ENCODE results near the gene ASAP2.

DNA sequence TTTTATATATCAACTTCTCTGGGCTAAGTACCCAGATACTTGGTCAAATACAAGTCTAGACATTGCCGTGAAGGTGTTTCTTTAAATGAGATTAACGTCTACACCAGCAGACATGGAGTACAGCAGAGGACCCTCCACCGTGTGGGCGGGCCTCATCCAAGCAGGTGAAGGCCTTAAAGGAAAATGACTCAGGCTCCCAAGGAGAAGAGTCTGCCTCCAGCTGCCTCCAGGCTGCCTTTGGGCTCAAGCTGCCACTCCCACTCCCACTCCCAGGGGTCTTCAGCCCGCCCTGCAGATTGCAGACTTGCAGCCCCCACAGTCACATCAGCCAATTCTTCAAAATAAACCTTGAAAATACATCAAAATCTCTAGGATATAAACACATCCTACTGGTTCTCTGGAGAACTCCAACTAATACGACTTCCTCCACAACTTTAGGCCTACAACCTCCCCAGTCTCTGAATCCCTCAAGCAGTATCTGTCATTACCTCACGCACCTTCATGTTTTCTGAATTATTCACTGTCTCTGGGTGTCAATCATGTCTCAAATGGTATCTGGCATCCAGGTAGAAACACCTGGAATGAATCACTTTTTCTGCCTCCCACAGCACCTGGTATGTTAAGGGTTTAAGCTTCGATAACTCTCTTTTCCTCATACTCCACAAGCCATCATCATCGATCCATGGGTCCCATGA lies 209.8 kb downstream of the ASAP2 start:
- TF ChIP-seq, protein P1, sequence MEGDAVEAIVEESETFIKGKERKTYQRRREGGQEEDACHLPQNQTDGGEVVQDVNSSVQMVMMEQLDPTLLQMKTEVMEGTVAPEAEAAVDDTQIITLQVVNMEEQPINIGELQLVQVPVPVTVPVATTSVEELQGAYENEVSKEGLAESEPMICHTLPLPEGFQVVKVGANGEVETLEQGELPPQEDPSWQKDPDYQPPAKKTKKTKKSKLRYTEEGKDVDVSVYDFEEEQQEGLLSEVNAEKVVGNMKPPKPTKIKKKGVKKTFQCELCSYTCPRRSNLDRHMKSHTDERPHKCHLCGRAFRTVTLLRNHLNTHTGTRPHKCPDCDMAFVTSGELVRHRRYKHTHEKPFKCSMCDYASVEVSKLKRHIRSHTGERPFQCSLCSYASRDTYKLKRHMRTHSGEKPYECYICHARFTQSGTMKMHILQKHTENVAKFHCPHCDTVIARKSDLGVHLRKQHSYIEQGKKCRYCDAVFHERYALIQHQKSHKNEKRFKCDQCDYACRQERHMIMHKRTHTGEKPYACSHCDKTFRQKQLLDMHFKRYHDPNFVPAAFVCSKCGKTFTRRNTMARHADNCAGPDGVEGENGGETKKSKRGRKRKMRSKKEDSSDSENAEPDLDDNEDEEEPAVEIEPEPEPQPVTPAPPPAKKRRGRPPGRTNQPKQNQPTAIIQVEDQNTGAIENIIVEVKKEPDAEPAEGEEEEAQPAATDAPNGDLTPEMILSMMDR (conservative IDR thresholded peaks at IDR 0.05; ENCODE audit: low read length): no peak
- TF ChIP-seq EZH2phosphoT487 (IDR thresholded peaks at IDR 0.05; ENCODE audit: borderline replicate concordance, low read depth, low read length): no peak
